GM21423 (cell line): ENCODE measurements around the gene LDHA.
A peak's percentile ranks its signal among the peaks of the same experiment; 100 is the strongest.
"Not testable (repeated sequence)": the region's sequence is repeated elsewhere in the genome, so short reads cannot be mapped to it uniquely, and the experiment has no call there.

Experiments
- ATAC-seq: cut with Tn5 transposase; IDR thresholded peaks from one replicate; pipeline ENCODE4 v1.9.1; 2021; ENCODE audit warnings: mild to moderate bottlenecking, moderate library complexity; ENCODE audit not compliant: unreplicated experiment

LDHA gene

DNA sequence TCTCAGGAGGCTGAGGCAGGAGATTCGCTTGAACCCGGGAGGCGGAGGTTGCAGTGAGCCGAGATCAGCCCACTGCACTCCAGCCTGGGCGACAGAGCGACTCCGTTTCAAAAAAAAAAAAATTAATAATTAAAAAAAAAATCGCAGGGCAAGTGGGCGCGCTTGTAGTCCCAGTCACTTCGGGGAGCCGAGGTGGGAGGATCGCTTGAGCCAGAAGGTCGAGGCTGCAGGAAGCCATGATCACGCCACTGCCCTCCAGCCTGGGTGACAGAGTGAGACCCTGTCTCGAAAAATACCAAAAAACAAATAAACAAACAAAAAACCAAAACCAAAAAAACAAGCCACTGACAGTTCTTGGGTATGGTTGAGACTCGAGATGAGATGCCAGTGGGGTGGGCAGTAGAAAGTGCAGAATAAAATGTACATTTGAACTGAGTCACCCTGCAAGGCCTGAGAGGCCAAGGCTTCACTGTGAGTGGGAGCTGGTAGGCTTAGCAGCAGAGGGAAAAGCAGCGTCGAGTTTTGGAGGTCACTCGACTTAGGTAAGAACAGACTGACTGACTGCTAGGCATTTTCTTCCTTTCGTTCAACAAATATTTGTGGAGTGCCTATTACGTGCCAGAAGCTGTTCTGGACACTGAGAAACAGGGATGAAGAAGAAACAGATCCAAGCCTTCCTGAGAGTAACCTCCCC, 635 bp upstream of the LDHA start:
- ATAC-seq = no peak

DNA sequence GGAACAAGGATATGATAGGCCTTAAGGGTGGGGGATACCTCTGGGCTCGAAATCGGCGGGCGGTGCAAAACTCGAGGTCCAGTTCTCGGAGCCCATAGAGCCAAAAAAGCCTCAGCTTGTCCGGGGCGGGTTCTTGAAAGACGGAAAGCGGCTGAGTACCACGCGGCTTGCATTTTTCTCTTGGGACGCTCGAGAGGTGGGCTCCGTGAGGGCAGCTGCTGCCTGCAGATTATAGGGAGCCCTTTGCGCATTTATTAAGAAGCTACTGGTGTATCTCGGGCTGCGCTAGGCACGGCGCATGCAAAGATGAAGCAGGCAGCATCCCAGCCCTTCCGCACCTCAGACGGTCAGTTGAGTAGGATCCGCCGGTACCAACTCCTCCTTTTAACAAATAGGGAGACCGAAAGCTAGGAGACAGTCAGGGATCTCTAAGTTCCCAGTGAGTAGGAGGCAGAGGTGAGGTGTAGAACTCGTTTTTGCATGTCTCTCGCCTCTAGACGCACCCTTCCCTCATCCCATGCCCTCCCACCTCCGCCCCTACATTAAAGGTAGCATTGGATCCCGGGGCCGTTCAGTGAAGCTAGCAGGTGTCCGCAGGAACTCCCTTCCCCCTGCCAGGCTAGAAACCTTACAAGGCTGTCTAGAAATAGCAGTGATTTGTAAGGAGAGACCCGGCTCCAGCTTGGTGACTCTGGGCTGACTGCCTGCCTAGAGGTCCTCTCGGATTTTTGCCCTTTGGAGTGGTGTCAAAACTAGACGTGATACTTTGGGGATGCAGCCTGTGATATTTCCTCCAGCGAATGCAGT, 768 bp downstream of the LDHA start:
- ATAC-seq = no peak

DNA sequence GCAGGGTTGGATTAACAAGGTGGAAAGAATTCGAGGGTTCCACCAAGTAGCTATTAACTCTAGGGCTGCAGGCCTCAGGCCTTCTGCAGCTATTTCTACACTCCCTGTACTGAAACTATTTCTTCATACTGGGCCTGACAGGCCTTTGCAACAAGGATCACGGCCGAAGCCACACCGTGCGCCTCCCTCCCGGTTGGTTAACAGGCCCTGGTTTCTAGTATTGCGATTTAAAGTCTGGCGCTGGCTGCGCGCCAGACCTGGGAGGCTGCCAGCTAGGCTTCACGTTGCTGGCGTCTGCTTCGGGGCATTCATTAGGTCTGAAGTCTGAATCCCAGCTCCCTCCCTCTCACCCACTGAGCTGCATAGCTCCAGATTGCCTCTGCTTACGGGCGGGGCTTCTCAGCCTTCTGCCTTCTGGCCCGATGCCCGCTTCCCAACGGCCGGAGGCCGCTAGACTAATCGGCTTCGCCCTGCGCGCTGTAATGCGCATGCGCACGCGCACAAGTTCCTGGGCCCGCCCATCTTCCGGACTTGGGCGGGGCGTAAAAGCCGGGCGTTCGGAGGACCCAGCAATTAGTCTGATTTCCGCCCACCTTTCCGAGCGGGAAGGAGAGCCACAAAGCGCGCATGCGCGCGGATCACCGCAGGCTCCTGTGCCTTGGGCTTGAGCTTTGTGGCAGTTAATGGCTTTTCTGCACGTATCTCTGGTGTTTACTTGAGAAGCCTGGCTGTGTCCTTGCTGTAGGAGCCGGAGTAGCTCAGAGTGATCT, 1.6 kb downstream of the LDHA start:
- ATAC-seq = peak; percentile 65

GRCh38 chr11:18397921-18398320, 3.6 kb downstream of the LDHA start:
- ATAC-seq = no peak

DNA sequence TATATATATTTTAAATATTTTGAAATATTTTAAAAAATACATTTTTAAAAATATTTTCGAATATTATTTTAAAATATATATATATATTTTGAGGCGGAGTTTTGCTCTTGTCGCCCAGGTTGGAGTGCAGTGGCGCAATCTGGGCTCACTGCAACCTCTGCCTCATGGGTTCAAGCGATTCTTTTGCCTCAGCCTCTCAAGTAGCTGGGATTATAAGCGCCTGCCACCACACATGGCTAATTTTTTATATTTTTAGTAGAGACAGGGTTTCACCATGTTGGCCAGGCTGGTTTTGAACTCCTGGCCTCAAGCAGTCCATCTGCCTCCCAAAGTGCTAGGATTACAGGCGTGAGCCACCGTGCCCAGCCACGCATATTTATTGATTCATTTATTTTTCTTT, 6.7 kb downstream of the LDHA start:
- not testable (repeated sequence) for ATAC-seq

GRCh38 chr11:18404062-18404461, 9.7 kb downstream of the LDHA start:
- no peak for ATAC-seq

DNA sequence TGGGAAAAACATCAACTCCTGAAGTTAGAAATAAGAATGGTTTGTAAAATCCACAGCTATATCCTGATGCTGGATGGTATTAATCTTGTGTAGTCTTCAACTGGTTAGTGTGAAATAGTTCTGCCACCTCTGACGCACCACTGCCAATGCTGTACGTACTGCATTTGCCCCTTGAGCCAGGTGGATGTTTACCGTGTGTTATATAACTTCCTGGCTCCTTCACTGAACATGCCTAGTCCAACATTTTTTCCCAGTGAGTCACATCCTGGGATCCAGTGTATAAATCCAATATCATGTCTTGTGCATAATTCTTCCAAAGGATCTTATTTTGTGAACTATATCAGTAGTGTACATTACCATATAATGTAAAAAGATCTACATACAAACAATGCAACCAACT, 13.0 kb downstream of the LDHA start:
- not testable (repeated sequence) for ATAC-seq

DNA sequence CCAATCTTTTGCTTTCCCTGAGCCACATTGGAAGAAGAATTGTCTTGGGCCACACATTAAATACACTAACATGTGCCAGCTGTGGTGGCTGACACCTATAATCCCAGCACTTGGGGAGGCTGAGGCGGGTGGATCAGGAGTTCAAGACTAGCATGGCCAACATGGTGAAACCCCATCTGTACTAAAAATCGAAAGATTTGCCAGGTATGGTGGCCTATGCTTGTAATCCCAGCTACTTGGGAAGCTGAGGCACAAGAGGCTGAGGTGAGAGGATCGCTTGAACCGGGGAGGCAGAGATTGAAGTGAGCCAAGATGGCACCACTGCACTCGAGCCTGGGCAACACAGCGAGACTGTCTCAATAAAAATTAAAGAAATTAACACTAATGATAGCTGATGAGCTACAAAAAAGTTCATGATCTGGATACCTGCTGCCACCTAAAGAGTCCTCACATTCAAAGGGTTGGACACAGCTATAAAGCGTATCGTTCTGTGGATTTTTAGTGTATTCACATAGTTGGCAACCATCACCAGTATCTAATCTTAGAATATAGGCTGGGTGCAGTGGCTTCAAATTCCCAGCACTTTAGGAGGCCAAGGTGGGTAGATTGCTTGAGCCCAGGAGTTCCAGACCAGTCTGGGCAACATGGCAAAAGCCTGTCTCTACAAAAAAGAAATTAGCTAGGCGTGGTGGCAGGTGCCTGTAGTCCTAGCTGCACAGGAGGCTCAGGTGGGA, 14.4 kb downstream of the LDHA start:
- ATAC-seq = no peak

DNA sequence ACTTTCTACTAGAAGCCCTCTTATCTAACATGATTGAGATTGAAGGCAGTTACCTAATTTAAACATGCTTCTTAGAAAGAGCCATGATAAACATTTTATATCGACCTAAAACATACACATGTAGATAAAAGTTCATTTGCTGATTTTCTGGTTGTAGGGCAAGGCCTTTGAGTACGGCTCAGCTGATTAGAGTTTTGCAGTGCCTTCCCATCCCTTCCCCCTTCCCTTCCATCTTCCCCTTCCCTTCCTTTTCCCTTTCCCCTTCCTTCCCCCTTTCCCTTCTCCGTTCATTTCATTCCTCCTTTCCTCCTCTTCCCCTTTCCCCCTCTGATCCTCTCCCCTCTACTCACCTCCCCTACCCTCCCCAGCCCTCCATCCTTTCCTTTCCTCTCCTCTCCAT, 22.1 kb downstream of the LDHA start:
- ATAC-seq = no peak

DNA sequence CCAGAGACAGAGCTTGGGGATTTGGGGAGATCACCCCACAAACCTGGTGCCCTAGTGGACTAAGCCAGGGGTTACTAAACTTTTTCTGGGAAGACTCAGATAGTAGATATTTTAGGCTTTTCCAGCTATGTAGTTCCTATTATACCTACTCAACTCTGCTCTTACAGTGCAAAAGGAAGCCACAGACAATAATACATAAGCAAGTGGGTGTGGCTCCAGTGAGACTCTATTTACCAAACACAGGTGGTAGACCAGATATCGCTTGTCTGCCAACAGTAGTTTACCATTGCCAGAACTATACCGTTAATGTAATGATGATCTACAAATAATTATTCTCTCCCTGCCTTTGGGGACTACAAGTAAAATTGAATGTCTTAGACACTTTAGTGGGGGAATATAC, 24.7 kb downstream of the LDHA start:
- no peak for ATAC-seq

DNA sequence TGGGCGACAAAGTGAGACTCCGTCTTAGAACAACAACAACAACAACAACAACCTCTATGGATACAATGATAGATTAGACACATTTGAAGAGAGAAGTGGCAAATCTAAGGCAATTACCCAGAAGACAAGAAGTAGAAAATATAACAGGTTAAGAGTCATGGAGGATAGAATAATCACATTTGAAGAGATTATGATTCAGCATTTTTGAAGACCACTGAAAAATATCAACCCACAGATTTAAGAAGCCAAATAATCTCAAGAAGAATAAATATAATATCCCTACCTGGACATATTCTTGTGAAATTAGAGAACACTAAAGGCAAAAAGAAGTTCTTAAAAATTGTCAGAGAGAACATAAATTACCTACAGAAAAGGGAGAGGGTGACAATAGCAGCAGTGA, 25.7 kb downstream of the LDHA start:
- ATAC-seq = no peak

GRCh38 chr11:18427240-18427639, 32.9 kb downstream of the LDHA start:
- no peak for ATAC-seq

DNA sequence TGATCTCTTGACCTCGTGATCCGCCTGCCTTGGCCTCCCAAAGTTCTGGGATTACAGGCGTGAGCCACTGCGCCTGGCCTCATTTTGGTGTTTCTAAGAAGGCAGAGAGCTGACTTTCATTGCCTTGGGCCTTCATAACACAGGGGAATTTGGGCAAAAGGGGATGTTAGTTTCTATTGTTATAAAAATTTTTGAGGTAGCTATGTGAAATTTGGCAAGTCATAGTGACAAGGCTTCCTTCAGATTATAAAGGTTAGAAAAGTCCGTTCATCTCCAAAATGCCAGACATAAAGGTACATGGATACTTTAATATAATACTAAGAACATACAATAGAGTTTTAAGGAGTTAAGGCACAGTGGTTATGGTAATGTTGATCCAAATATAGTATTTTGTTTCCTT, 35.0 kb downstream of the LDHA start:
- no peak for ATAC-seq

- ATAC-seq = no peak
Measured at GRCh38 chr11:18438691-18439090, 44.3 kb downstream of the LDHA start.

DNA sequence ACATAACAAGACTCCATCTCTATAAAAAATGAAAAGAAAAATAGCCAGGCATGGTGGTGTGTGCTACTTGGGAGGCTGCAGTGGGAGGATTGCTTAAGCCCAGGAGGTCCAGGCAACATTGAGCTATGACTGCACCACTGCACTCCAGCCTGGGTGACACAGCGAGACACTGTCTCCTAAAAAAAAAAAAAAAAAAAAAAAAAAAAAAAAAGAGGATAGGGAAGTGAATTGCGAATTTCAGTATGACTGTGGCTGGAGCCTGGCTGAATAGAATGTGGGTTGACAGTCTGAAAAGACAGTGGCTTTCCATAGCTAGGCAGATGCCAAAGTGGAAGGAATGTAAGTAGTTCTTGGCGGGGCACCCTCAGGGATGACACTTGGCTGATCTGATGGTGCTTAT, 54.9 kb downstream of the LDHA start:
- no peak for ATAC-seq

DNA sequence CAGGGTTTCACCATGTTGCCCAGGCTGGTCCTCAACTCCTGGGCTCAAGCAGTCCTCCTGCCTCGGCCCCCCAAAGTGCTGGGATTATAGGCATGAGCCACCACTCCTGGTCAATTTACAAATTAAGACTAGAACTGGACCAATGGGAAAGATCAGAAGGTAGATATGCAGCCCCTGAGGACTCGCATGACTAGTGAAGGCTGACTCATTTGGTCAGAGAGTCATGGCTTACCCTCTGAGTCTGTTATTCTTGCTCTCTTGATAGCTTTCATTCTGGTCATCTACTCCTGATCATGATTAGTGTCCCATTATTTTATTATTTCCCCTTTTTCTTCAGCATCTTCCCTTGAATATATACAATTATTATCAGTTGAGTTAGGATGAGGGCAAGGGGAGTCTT, 58.6 kb downstream of the LDHA start:
- no peak for ATAC-seq

GRCh38 chr11:18455686-18456372, 61.5 kb downstream of the LDHA start, which contains the start of gene LDHAL6A:
TSS of gene LDHAL6A (plus strand) at chr11:18455856. CDS start at chr11:18456681, 825 bp downstream.
- ATAC-seq = no peak

DNA sequence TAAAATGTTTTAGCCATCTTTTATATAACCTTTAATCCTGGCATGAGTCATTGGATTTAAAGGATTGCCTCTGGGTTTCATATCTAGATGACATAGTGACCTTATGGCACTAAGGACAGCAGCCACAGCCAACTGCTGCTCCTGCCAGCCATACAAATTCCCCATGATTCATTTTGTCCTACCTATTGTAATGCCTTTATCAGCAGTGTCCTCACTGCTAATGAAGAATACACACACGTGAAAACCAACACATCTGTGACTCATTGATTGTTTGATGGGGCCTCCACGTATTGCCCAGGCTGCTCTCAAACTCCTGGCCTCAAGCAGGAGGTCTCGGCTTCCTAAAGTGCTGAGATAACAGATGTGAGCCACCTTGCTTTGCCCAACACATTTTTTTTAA, 63.1 kb downstream of the LDHA start:
- no peak for ATAC-seq
